T-cell (primary cell): ENCODE measurements around the gene TLE7. TPM values are rescaled to one million over a fixed set of nuclear protein-coding genes. Genes with fewer than 3 reads are reported as not detected.

Experiments
- ATAC-seq, 4 experiments: fragments of 200-7000 bp in 3 of 4; fragments of 150-1000 bp in 1 of 4; cut with Tn5 transposase; replicated peaks in 1 of 4; 1 replicate in 3 of 4; 2 replicates in 1 of 4; pipeline ENCODE4 v1.10.0; 2021; ENCODE audit warnings: moderate library complexity in 3 of 4, mild to moderate bottlenecking in 2 of 4, moderate number of reproducible peaks in 1 of 4
- CTCF ChIA-PET, 2 donors: fragments of 300-600 bp; sonication (Branson Sonifier 250); formaldehyde crosslinking; loops; one replicate each; lab custom pipeline; 2022; ENCODE audit warnings: antibody characterized with exemption in 2 of 2; lab: Charles Lee
- POLR2A ChIA-PET, 2 donors: fragments of 300-600 bp; sonication (Branson Sonifier 250); formaldehyde crosslinking; loops; one replicate each; lab custom pipeline; 2022; ENCODE audit warnings: antibody characterized with exemption in 2 of 2; lab: Charles Lee
- DNase-seq, 35 experiments: peaks; one replicate each; pipeline versions ENCODE4 v3.0.0 to v3.0.0-alpha.2; 2013 to 2023
- H3K27ac ChIP-seq: one replicate; pipeline ENCODE4 v1.5.1; 2013; ENCODE audit warnings: low read length
- H3K27me3 ChIP-seq, 2 experiments: replicated peaks in 1 of 2; 1 replicate in 1 of 2; 2 replicates in 1 of 2; pipeline versions ENCODE4 v1.6.1 to v1.7.0; 2013; ENCODE audit warnings: low read length in 1 of 2, mixed read lengths in 1 of 2; ENCODE audit not compliant: control insufficient read depth in 2 of 2, insufficient read depth in 2 of 2; ENCODE audit errors: extremely low read depth in 1 of 2
- H3K36me3 ChIP-seq, 2 donors: 1 replicate in 1 of 2; 2 replicates in 1 of 2; pipeline versions ENCODE4 v1.6.1 to v1.7.0; 2013; ENCODE audit warnings: low read length in 1 of 2; ENCODE audit not compliant: control insufficient read depth in 2 of 2, insufficient read depth in 1 of 2; ENCODE audit errors: extremely low read depth in 1 of 2
- H3K4me1 ChIP-seq, 2 experiments: 1 replicate in 1 of 2; 2 replicates in 1 of 2; pipeline versions ENCODE4 v1.6.1 to v1.7.0; 2013; ENCODE audit warnings: low read length in 2 of 2, mixed read lengths in 1 of 2; ENCODE audit not compliant: insufficient read depth in 2 of 2, control insufficient read depth in 1 of 2; ENCODE audit errors: extremely low read depth in 1 of 2
- H3K4me3 ChIP-seq, 2 donors: 1 replicate in 1 of 2; 2 replicates in 1 of 2; pipeline versions ENCODE4 v1.5.1 to v1.7.0; 2013; ENCODE audit warnings: mild to moderate bottlenecking in 2 of 2, low read length in 1 of 2, moderate library complexity in 1 of 2; ENCODE audit not compliant: control insufficient read depth in 1 of 2; ENCODE audit errors: extremely low read depth in 1 of 2
- H3K9me3 ChIP-seq: 2 replicates; pipeline ENCODE4 v1.7.0; 2013
- H3K27ac Mint-ChIP-seq, 2 donors: one replicate each; pipeline ENCODE4 v1.8.0; 2020 to 2021; ENCODE audit warnings: mild to moderate bottlenecking in 2 of 2, mixed read lengths in 2 of 2
- H3K27me3 Mint-ChIP-seq, 2 donors: one replicate each; pipeline ENCODE4 v1.8.0; 2021 to 2022; ENCODE audit warnings: mixed read lengths in 2 of 2
- H3K36me3 Mint-ChIP-seq: one replicate; pipeline ENCODE4 v1.8.0; 2021; ENCODE audit warnings: mixed read lengths
- H3K4me1 Mint-ChIP-seq, 3 donors: one replicate each; pipeline ENCODE4 v1.8.0; 2020 to 2022; ENCODE audit warnings: mixed read lengths in 3 of 3, mild to moderate bottlenecking in 1 of 3
- H3K4me3 Mint-ChIP-seq, 3 donors: one replicate each; pipeline ENCODE4 v1.8.0; 2020 to 2022; ENCODE audit warnings: mild to moderate bottlenecking in 3 of 3, mixed read lengths in 3 of 3, moderate library complexity in 3 of 3
- H3K9me3 Mint-ChIP-seq, 3 donors: one replicate each; pipeline ENCODE4 v1.8.0; 2020 to 2022; ENCODE audit warnings: mixed read lengths in 3 of 3
- WGBS: methylation state at CpG from one replicate; pipeline ENCODE4 v1.1.5; 2013; ENCODE audit warnings: missing lambda C conversion rate; ENCODE audit not compliant: insufficient coverage; 5-methylcytosine and 5-hydroxymethylcytosine counted together
- total RNA-seq, 35 experiments: library from RNA in 6 of 35; stranded (reverse) in 6 of 35; fragments of 120-200 nt in 1 of 35; gene quantifications; one replicate each; pipeline versions ENCODE4 v1.2.1 to v1.2.4 and lab custom pipeline; 2013 to 2026

TLE7 gene
- total RNA-seq, 5 donors from 2014 or later (not counting 1 experiment from before 2014, with no cell fraction given) = not detected

GRCh38 chr16:71480956-71481355 is 39.1 kb upstream of the TLE7 start:
- no peak overlapping the region for H3K27ac ChIP-seq
- H3K4me1 ChIP-seq = peaks cover 7 to 10% of the 10 kb centered on the region in 2 experiments
- H3K27me3 ChIP-seq = no peaks in the 10 kb centered on the region
- no CpG with 5 or more reads among the region's 2 CpGs for WGBS
- H3K4me1 Mint-ChIP-seq = peaks cover 14 to 20% (median 15%) of the 10 kb centered on the region in 3 donors
- peaks cover 33% of the 10 kb centered on the region for H3K36me3 Mint-ChIP-seq
- H3K4me3 Mint-ChIP-seq = no peak overlapping the region
- H3K27me3 Mint-ChIP-seq = no peaks in the 10 kb centered on the region
- ATAC-seq (no peak), DNase-seq (no peak)
- H3K36me3 ChIP-seq = peaks cover 0 to 19% of the 10 kb centered on the region in 2 donors
- no peak overlapping the region for H3K27ac Mint-ChIP-seq
- ChIA-PET CTCF (no interaction called here), POLR2A (no interaction called here)
- H3K9me3 Mint-ChIP-seq = no peaks in the 10 kb centered on the region
- H3K9me3 ChIP-seq = no peaks in the 10 kb centered on the region
- no peak overlapping the region for H3K4me3 ChIP-seq

- H3K4me3 Mint-ChIP-seq = no peak overlapping the region
- no peak overlapping the region for H3K4me3 ChIP-seq
- H3K36me3 ChIP-seq = peaks cover 0 to 29% of the 10 kb centered on the region in 2 donors
- H3K36me3 Mint-ChIP-seq = peaks cover 48% of the 10 kb centered on the region
- ATAC-seq (no peak), DNase-seq (no peak)
- H3K9me3 ChIP-seq = no peaks in the 10 kb centered on the region
- no peak overlapping the region for H3K27ac Mint-ChIP-seq
- no peaks in the 10 kb centered on the region for H3K27me3 ChIP-seq
- H3K4me1 Mint-ChIP-seq = peaks cover 9 to 11% (median 9%) of the 10 kb centered on the region in 3 donors
- ChIA-PET POLR2A (no interaction called here), CTCF (no interaction called here)
- H3K9me3 Mint-ChIP-seq = no peaks in the 10 kb centered on the region
- H3K27me3 Mint-ChIP-seq = no peaks in the 10 kb centered on the region
- WGBS = 93% methylated on average over 2 of the region's 3 CpGs
- H3K27ac ChIP-seq = no peak overlapping the region
- H3K4me1 ChIP-seq = peaks cover 5 to 8% of the 10 kb centered on the region in 2 experiments
Measured at GRCh38 chr16:71479420-71479819, 37.6 kb upstream of the TLE7 start.

GRCh38 chr16:71476457-71477124 is 34.7 kb upstream of the TLE7 start:
- POLR2A ChIA-PET = no interaction called here
- H3K27ac Mint-ChIP-seq = no peak overlapping the region
- no peak overlapping the region for H3K27ac ChIP-seq

GRCh38 chr16:71474864-71475263 is 33.0 kb upstream of the TLE7 start:
- Histone ChIP-seq H3K27me3 (no peaks in the 10 kb centered on the region), H3K4me1 (no peaks in the 10 kb centered on the region), H3K27ac (no peak overlapping the region), H3K4me3 (no peak overlapping the region), H3K9me3 (no peaks in the 10 kb centered on the region), H3K36me3 (peaks cover 0 to 29% of the 10 kb centered on the region in 2 donors)
- ChIA-PET CTCF (no interaction called here), POLR2A (no interaction called here)
- Mint-ChIP-seq H3K27ac (no peak overlapping the region), H3K27me3 (no peaks in the 10 kb centered on the region), H3K4me3 (no peak overlapping the region), H3K36me3 (peaks cover 55% of the 10 kb centered on the region), H3K4me1 (no peaks in the 10 kb centered on the region), H3K9me3 (no peaks in the 10 kb centered on the region)
- ATAC-seq (no peak), DNase-seq (no peak)
- no CpG with 5 or more reads among the region's 3 CpGs for WGBS

More at GRCh38 chr16:71476457-71477124, 34.7 kb upstream of the TLE7 start:
- H3K4me3 ChIP-seq = no peak overlapping the region
- CTCF ChIA-PET = no interaction called here
- no peaks in the 10 kb centered on the region for H3K27me3 Mint-ChIP-seq
- WGBS = no CpG with 5 or more reads among the region's 4 CpGs
- peaks cover 64% of the 10 kb centered on the region for H3K36me3 Mint-ChIP-seq
- peaks cover 0 to 29% of the 10 kb centered on the region in 2 donors for H3K36me3 ChIP-seq
- ATAC-seq = no peak
- no peaks in the 10 kb centered on the region for H3K4me1 ChIP-seq
- H3K9me3 ChIP-seq = no peaks in the 10 kb centered on the region
- no peaks in the 10 kb centered on the region for H3K4me1 Mint-ChIP-seq
- no peaks in the 10 kb centered on the region for H3K9me3 Mint-ChIP-seq
- H3K27me3 ChIP-seq = no peaks in the 10 kb centered on the region
- DNase-seq = no peak
- H3K4me3 Mint-ChIP-seq = no peak overlapping the region

- Mint-ChIP-seq H3K4me1 (no peaks in the 10 kb centered on the region), H3K4me3 (no peak overlapping the region), H3K9me3 (no peaks in the 10 kb centered on the region), H3K36me3 (peaks cover 60% of the 10 kb centered on the region), H3K27me3 (no peaks in the 10 kb centered on the region), H3K27ac (no peak overlapping the region)
- POLR2A ChIA-PET = no interaction called here
- no peaks in the 10 kb centered on the region for H3K27me3 ChIP-seq
- CTCF ChIA-PET = no interaction called here
- 81% methylated on average over 3 of the region's 5 CpGs for WGBS
- no peak for ATAC-seq
- no peak overlapping the region for H3K4me3 ChIP-seq
- peaks cover 0 to 29% of the 10 kb centered on the region in 2 donors for H3K36me3 ChIP-seq
- DNase-seq = no peak
- H3K4me1 ChIP-seq = no peaks in the 10 kb centered on the region
- H3K27ac ChIP-seq = no peak overlapping the region
- H3K9me3 ChIP-seq = no peaks in the 10 kb centered on the region
Measured at GRCh38 chr16:71473891-71474290, 32.0 kb upstream of the TLE7 start.

GRCh38 chr16:71472931-71473330 is 31.1 kb upstream of the TLE7 start:
- H3K27me3 ChIP-seq = no peaks in the 10 kb centered on the region
- no peaks in the 10 kb centered on the region for H3K4me1 ChIP-seq
- WGBS = no CpG with 5 or more reads among the region's 2 CpGs
- no peak overlapping the region for H3K4me3 ChIP-seq
- H3K36me3 ChIP-seq = peaks cover 0 to 24% of the 10 kb centered on the region in 2 donors
- ChIA-PET POLR2A (no interaction called here), CTCF (no interaction called here)
- Mint-ChIP-seq H3K27me3 (no peaks in the 10 kb centered on the region), H3K9me3 (no peaks in the 10 kb centered on the region), H3K27ac (no peak overlapping the region), H3K4me3 (no peak overlapping the region), H3K4me1 (no peaks in the 10 kb centered on the region), H3K36me3 (peaks cover 56% of the 10 kb centered on the region)
- DNase-seq (no peak), ATAC-seq (no peak)
- no peaks in the 10 kb centered on the region for H3K9me3 ChIP-seq
- H3K27ac ChIP-seq = no peak overlapping the region
